NCI-H510A (cell line): ENCODE measurements around the gene KNTC1.
"Not testable (repeated sequence)": the region's sequence is repeated elsewhere in the genome, so short reads cannot be mapped to it uniquely, and the experiment has no call there.

ENCODE experiments used
- DNase-seq: peaks from one replicate; lab custom pipeline; 2025; lab: John Stamatoyannopoulos, UW

The KNTC1 gene

GRCh38 chr12:122646517-122647217 lies 119.6 kb downstream of the KNTC1 start:
- DNase-seq, result no peak

- DNase-seq, result no peak
Observed at GRCh38 chr12:122651520-122652224, 124.6 kb downstream of the KNTC1 start.

GRCh38 chr12:122653291-122653690 lies 126.2 kb downstream of the KNTC1 start:
- not testable (repeated sequence) for DNase-seq

GRCh38 chr12:122656298-122656697 lies 129.2 kb downstream of the KNTC1 start:
- no peak for DNase-seq

- DNase-seq, result no peak
Observed at GRCh38 chr12:122659579-122659978, 132.5 kb downstream of the KNTC1 start.

GRCh38 chr12:122661246-122661645 lies 134.2 kb downstream of the KNTC1 start:
- DNase-seq, result no peak

GRCh38 chr12:122661938-122662337 lies 134.9 kb downstream of the KNTC1 start:
- DNase-seq, result no peak

- no peak for DNase-seq
Observed at GRCh38 chr12:122665349-122665748, 138.3 kb downstream of the KNTC1 start.

GRCh38 chr12:122665759-122666158 lies 138.7 kb downstream of the KNTC1 start:
- DNase-seq, result no peak

- DNase-seq, result no peak
Observed at GRCh38 chr12:122668268-122668667, 141.2 kb downstream of the KNTC1 start.

GRCh38 chr12:122669397-122670070 lies 142.5 kb downstream of the KNTC1 start:
- DNase-seq, result no peak

- no peak for DNase-seq
Observed at GRCh38 chr12:122672515-122672914, 145.5 kb downstream of the KNTC1 start.
